Transverse colon (tissue), 4 donors: ENCODE data around the gene SAP130. TPM values are rescaled to one million over a fixed set of nuclear protein-coding genes. Genes with fewer than 3 reads are reported as not detected.

Source experiments
- DNase-seq: peaks from one replicate; pipeline ENCODE4 v3.0.0-alpha.2; 2019
- H3K27ac ChIP-seq, 4 donors: fragments of 200-600 bp; sonication (generic); 2 replicates each; pipeline ENCODE4 v1.5.1; 2016 to 2018; ENCODE audit warnings: inconsistent platforms in 4 of 4
- H3K27me3 ChIP-seq: fragments of 200-600 bp; sonication (generic); 2 replicates; pipeline ENCODE4 v1.5.1; 2017; ENCODE audit warnings: inconsistent platforms
- H3K36me3 ChIP-seq, 4 donors: fragments of 200-600 bp; sonication (generic); 2 replicates each; pipeline ENCODE4 v1.5.1; 2017 to 2019; ENCODE audit warnings: inconsistent platforms in 4 of 4
- H3K4me1 ChIP-seq, 4 donors: fragments of 200-600 bp; sonication (generic); 2 replicates each; pipeline ENCODE4 v1.5.1; 2017 to 2020; ENCODE audit warnings: inconsistent platforms in 4 of 4
- H3K4me3 ChIP-seq, 4 donors: fragments of 200-600 bp; sonication (generic); 1 replicate in 1 of 4; 2 replicates in 3 of 4; pipeline versions ENCODE4 v1.5.1 to v1.6.1; 2017 to 2019; ENCODE audit warnings: inconsistent platforms in 4 of 4
- H3K9me3 ChIP-seq, 2 donors: fragments of 200-600 bp; sonication (generic); 2 replicates each; pipeline ENCODE4 v1.5.1; 2017 to 2019; ENCODE audit warnings: inconsistent platforms in 2 of 2
- CTCF ChIP-seq, 5 experiments: fragments of 200-600 bp in 3 of 5; fragments of 450-650 bp in 2 of 5; sonication (generic) in 3 of 5; IDR thresholded peaks; 1 replicate in 2 of 5; 2 replicates in 3 of 5; pipeline ENCODE4 v1.5.1; 2016 to 2017; ENCODE audit warnings: antibody characterized with exemption in 5 of 5, inconsistent platforms in 3 of 5, mild to moderate bottlenecking in 2 of 5, moderate library complexity in 1 of 5
- EP300 ChIP-seq: sonication (generic); formaldehyde crosslinking; IDR thresholded peaks from one replicate; pipeline ENCODE4 v1.6.1; 2017; ENCODE audit warnings: antibody characterized with exemption, low read depth
- POLR2A ChIP-seq: fragments of 450-650 bp; IDR thresholded peaks from one replicate; pipeline ENCODE4 v1.6.1; 2016; ENCODE audit warnings: antibody characterized with exemption, mild to moderate bottlenecking, moderate library complexity
- POLR2AphosphoS5 ChIP-seq, 3 donors: sonication (generic); formaldehyde crosslinking; IDR thresholded peaks; one replicate each; pipeline ENCODE4 v1.6.1; 2016; ENCODE audit warnings: antibody characterized with exemption in 3 of 3
- WGBS, 2 donors: methylation state at CpG; one replicate each; pipeline ENCODE4 v1.1.5; 2018; ENCODE audit warnings: low coverage in 1 of 2; 5-methylcytosine and 5-hydroxymethylcytosine counted together
- in situ Hi-C, 4 donors: fragments of 200-750 bp; cut with MboI; loops; one replicate each; pipeline versions ENCODE4 v1.15.0 to v1.15.1; 2017; ENCODE audit warnings: low sequenced_read_pairs in 3 of 4, low pct_ligation_motif_present in 1 of 4, low pct_unique_long_range_greater_than_20kb in 1 of 4
- intact Hi-C: fragments of 100-400 bp; cut with DNase I; formaldehyde crosslinking; loops from one replicate; pipeline ENCODE4 v1.15.1; 2023; ENCODE audit warnings: low total_unique reads
- total RNA-seq, 4 donors: library from RNA; depleted of rRNA; stranded (reverse); fragments of >200 nt; gene quantifications; one replicate each; pipeline ENCODE4 v1.1.0, GENCODE V29; 2016

Gene SAP130
- total RNA-seq, 4 donors from 2014 or later: 2.6 to 23.9 (median 13.0) TPM

GRCh38 chr2:127954857-127955256, 73.0 kb downstream of the SAP130 start:
- H3K4me1 ChIP-seq: peaks cover 7 to 22% (median 16%) of the 10 kb centered on the region in 4 donors
- 83 to 90% methylated on average over 4 to 8 of the region's 8 CpGs for WGBS, 2 donors
- no peak overlapping the region for H3K27ac ChIP-seq
- no peak for TF ChIP-seq EP300
- TF ChIP-seq POLR2AphosphoS5 (IDR thresholded peaks at IDR 0.05): no peak
- no peak for TF ChIP-seq POLR2A
- no peak for TF ChIP-seq CTCF (IDR thresholded peaks at IDR 0.05)
- no peaks in the 10 kb centered on the region for H3K9me3 ChIP-seq
- in situ Hi-C loops: no loop called here
- DNase-seq: no peak
- H3K36me3 ChIP-seq: peaks cover 0 to 27% (median 11%) of the 10 kb centered on the region in 4 donors
- intact Hi-C loops: no loop called here
- H3K4me3 ChIP-seq: no peak overlapping the region
- no peaks in the 10 kb centered on the region for H3K27me3 ChIP-seq

DNA sequence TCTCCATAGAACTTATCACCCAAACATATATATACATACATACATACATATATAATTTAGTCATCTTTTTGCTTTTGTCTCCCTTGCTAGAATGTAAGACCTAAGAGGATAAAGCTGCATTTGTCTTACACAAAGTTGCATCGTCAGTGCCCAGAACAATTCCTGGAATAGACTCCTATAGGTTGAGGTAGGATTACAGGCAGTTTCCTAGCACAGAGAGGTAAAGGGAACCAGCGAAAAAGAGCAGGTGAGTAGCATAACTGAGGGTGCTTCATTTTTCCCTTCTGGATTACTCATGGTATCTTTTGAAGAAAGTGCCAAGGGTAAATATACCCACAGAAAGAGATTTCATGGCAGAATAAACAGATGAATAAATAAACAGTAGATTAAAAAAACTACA, 74.0 kb downstream of the SAP130 start:
- TF ChIP-seq POLR2AphosphoS5 (IDR thresholded peaks at IDR 0.05) (no peak), CTCF (IDR thresholded peaks at IDR 0.05) (no peak), POLR2A (no peak), EP300 (no peak)
- in situ Hi-C loops (no loop called here), intact Hi-C loops (no loop called here)
- no peaks in the 10 kb centered on the region for H3K27me3 ChIP-seq
- peaks cover 7 to 22% (median 16%) of the 10 kb centered on the region in 4 donors for H3K4me1 ChIP-seq
- peak overlapping the region; percentile 57 to 71 (median 66) for H3K27ac ChIP-seq
- peaks cover 0 to 31% (median 16%) of the 10 kb centered on the region in 4 donors for H3K36me3 ChIP-seq
- H3K9me3 ChIP-seq: no peaks in the 10 kb centered on the region
- no peak overlapping the region for H3K4me3 ChIP-seq
- DNase-seq: no peak
- 75% methylated on average over 2 of the region's 2 CpGs for WGBS, 2 donors

GRCh38 chr2:127953128-127953718, 74.6 kb downstream of the SAP130 start:
- Histone ChIP-seq H3K27me3 (no peaks in the 10 kb centered on the region), H3K4me3 (no peak overlapping the region), H3K27ac (peak overlapping the region; percentile 57 to 71 (median 66)), H3K4me1 (peaks cover 7 to 22% (median 16%) of the 10 kb centered on the region in 4 donors), H3K36me3 (peaks cover 0 to 36% (median 17%) of the 10 kb centered on the region in 4 donors), H3K9me3 (no peaks in the 10 kb centered on the region)
- in situ Hi-C loops (no loop called here), intact Hi-C loops (no loop called here)
- TF ChIP-seq POLR2AphosphoS5 (IDR thresholded peaks at IDR 0.05): peak in 2 of 3 donors; percentile 9 to 22
- no peak for TF ChIP-seq CTCF (IDR thresholded peaks at IDR 0.05)
- WGBS, 2 donors: 46 to 54% methylated on average over 6 of the region's 6 CpGs
- peak; percentile 56 for DNase-seq

GRCh38 chr2:127951026-127951425, 76.8 kb downstream of the SAP130 start:
- in situ Hi-C loops: no loop called here
- 88 to 94% methylated on average over 4 of the region's 4 CpGs for WGBS, 2 donors
- intact Hi-C loops: no loop called here
- H3K4me3 ChIP-seq: no peak overlapping the region
- peaks cover 0 to 32% (median 17%) of the 10 kb centered on the region in 4 donors for H3K36me3 ChIP-seq
- no peaks in the 10 kb centered on the region for H3K27me3 ChIP-seq
- H3K27ac ChIP-seq: no peak overlapping the region
- no peaks in the 10 kb centered on the region for H3K9me3 ChIP-seq
- TF ChIP-seq POLR2AphosphoS5 (IDR thresholded peaks at IDR 0.05) (no peak), POLR2A (no peak), EP300 (no peak), CTCF (IDR thresholded peaks at IDR 0.05) (no peak)
- H3K4me1 ChIP-seq: peaks cover 7 to 22% (median 16%) of the 10 kb centered on the region in 4 donors
- no peak for DNase-seq
